Measurements from ENCODE around the gene GEMIN7.

GEMIN7 gene

GRCh38 chr19:45090034-45090433, 11.0 kb downstream of the GEMIN7 start:
- no peak for TF ChIP-seq POLR2A (IDR thresholded peaks at IDR 0.05; ENCODE audit: low read depth, low read length)
- DNase-seq (ENCODE audit: insufficient read length, low spot score) (no peak), FAIRE-seq (no peak)

- TF ChIP-seq POLR2A (IDR thresholded peaks at IDR 0.05; ENCODE audit: low read depth, low read length), result no peak
- FAIRE-seq (no peak), DNase-seq (ENCODE audit: insufficient read length, low spot score) (no peak)
These were observed 11.5 kb downstream of the GEMIN7 start for GRCh38 chr19:45090606-45091005.

- DNase-seq (ENCODE audit: insufficient read length, low spot score) (peak; percentile 73), FAIRE-seq (peak; percentile 88)
- peak; percentile 22; the same call in 1 of the 2 replicates for TF ChIP-seq POLR2A (IDR thresholded peaks at IDR 0.05; ENCODE audit: low read depth, low read length)
These were observed 12.2 kb downstream of the GEMIN7 start for GRCh38 chr19:45091031-45091923.

GRCh38 chr19:45092747-45093678, 14.0 kb downstream of the GEMIN7 start, which contains the start of gene PPP1R37:
PPP1R37 (plus strand) TSS chr19:45093179; CDS start chr19:45093326, 147 bp downstream.
- no peak for TF ChIP-seq POLR2A (IDR thresholded peaks at IDR 0.05; ENCODE audit: low read depth, low read length)
- FAIRE-seq (peak; percentile 41), DNase-seq (ENCODE audit: insufficient read length, low spot score) (peak; percentile 83)

GRCh38 chr19:45094137-45094536, 15.1 kb downstream of the GEMIN7 start:
- no peak for TF ChIP-seq POLR2A (IDR thresholded peaks at IDR 0.05; ENCODE audit: low read depth, low read length)
- no peak for FAIRE-seq
- DNase-seq (ENCODE audit: insufficient read length, low spot score), result no peak

- DNase-seq (ENCODE audit: insufficient read length, low spot score) (no peak), FAIRE-seq (no peak)
- no peak for TF ChIP-seq POLR2A (IDR thresholded peaks at IDR 0.05; ENCODE audit: low read depth, low read length)
These were observed 15.6 kb downstream of the GEMIN7 start for GRCh38 chr19:45094707-45095106.

GRCh38 chr19:45095496-45096413, 16.7 kb downstream of the GEMIN7 start:
- FAIRE-seq (no peak), DNase-seq (ENCODE audit: insufficient read length, low spot score) (no peak)
- TF ChIP-seq POLR2A (IDR thresholded peaks at IDR 0.05; ENCODE audit: low read depth, low read length), result no peak

GRCh38 chr19:45096700-45097099, 17.6 kb downstream of the GEMIN7 start:
- no peak for DNase-seq (ENCODE audit: insufficient read length, low spot score)
- FAIRE-seq, result no peak

GRCh38 chr19:45097450-45097775, 18.4 kb downstream of the GEMIN7 start:
- DNase-seq (ENCODE audit: insufficient read length, low spot score) (no peak), FAIRE-seq (no peak)
- TF ChIP-seq POLR2A (IDR thresholded peaks at IDR 0.05; ENCODE audit: low read depth, low read length), result no peak

More at GRCh38 chr19:45096700-45097099, 17.6 kb downstream of the GEMIN7 start:
- TF ChIP-seq POLR2A (IDR thresholded peaks at IDR 0.05; ENCODE audit: low read depth, low read length), result no peak

GRCh38 chr19:45097776-45098520, 18.9 kb downstream of the GEMIN7 start:
- TF ChIP-seq POLR2A (IDR thresholded peaks at IDR 0.05; ENCODE audit: low read depth, low read length), result no peak
- FAIRE-seq, result peak; percentile 94
- DNase-seq (ENCODE audit: insufficient read length, low spot score), result peak; percentile 87

- no peak for FAIRE-seq
- TF ChIP-seq POLR2A (IDR thresholded peaks at IDR 0.05; ENCODE audit: low read depth, low read length), result no peak
- DNase-seq (ENCODE audit: insufficient read length, low spot score), result no peak
These were observed 19.7 kb downstream of the GEMIN7 start for GRCh38 chr19:45098521-45099466.

Measured in H54 (cell line).